ENCODE data around the gene CRACR2A. TPM values are rescaled to one million over a fixed set of nuclear protein-coding genes. Genes with fewer than 3 reads are reported as not detected.

CRACR2A gene
- total RNA-seq, 2 experiments from 2014 or later = 28.2 to 31.1 TPM

- BruUV-seq (replicated peaks) = no TSS peak
- H3K4me3 ChIP-seq (ENCODE audit: low read depth, low read length, poor library complexity, severe bottlenecking) = no peak overlapping the region
- CTCF ChIA-PET (ENCODE audit: unreplicated experiment) = no interaction called here
These were observed 145.7 kb downstream of the CRACR2A start for GRCh38 chr12:3607039-3607720.

GRCh38 chr12:3606128-3606527 lies 146.8 kb downstream of the CRACR2A start:
- ChIA-PET POLR2A (interaction anchor here (1.0 kb wide), 1 partner anchor 15 kb away, joined by 3 read pairs; no protein-coding TSS in a partner anchor), CTCF (ENCODE audit: unreplicated experiment) (no interaction called here)
- no peak for TF ChIP-seq EZH2phosphoT487 (IDR thresholded peaks at IDR 0.05; ENCODE audit: borderline replicate concordance, low read depth, low read length)
- TF ChIP-seq CTCF (conservative IDR thresholded peaks at IDR 0.05; ENCODE audit: low read length) = no peak

More at GRCh38 chr12:3607039-3607720, 145.7 kb downstream of the CRACR2A start:
- intact Hi-C loops (cut with micrococcal nuclease; ENCODE audit: unreplicated experiment) = no loop called here
- H3K9me2 ChIP-seq (ENCODE audit: insufficient read depth, low read length) = no peaks in the 10 kb centered on the region
- POLR2A ChIA-PET = interaction anchor here (0.6 to 0.7 kb wide), 2 partner anchors 31 to 283 kb away, joined by 3 read pairs; no protein-coding TSS in a partner anchor
- no peaks in the 10 kb centered on the region for H3K79me2 ChIP-seq (ENCODE audit: insufficient read depth, low read depth, low read length)
- H3K36me3 ChIP-seq (ENCODE audit: insufficient read depth, low read length) = peaks cover 3% of the 10 kb centered on the region; the same call in 1 of the 2 replicates
- H3K27ac ChIP-seq (ENCODE audit: low read depth, low read length, poor library complexity, severe bottlenecking) = no peak overlapping the region
- no peak overlapping the region for H2AFZ ChIP-seq (ENCODE audit: low read length)
- TF ChIP-seq CTCF (conservative IDR thresholded peaks at IDR 0.05; ENCODE audit: low read length) = no peak
- no peak for TF ChIP-seq EZH2phosphoT487 (IDR thresholded peaks at IDR 0.05; ENCODE audit: borderline replicate concordance, low read depth, low read length)
- no peaks in the 10 kb centered on the region for H4K20me1 ChIP-seq (ENCODE audit: insufficient read depth, low read length)
- DNase-seq (ENCODE audit: low spot score) = no peak
- H3K4me1 ChIP-seq (ENCODE audit: insufficient read depth, low read length, poor library complexity, severe bottlenecking) = no peaks in the 10 kb centered on the region
- no peaks in the 10 kb centered on the region for H3K9me3 ChIP-seq (ENCODE audit: low read length)
- no peak overlapping the region for H3K4me2 ChIP-seq (ENCODE audit: low read length)

GRCh38 chr12:3605692-3606091 lies 147.2 kb downstream of the CRACR2A start:
- no TSS peak for BruUV-seq (replicated peaks)

More at GRCh38 chr12:3606128-3606527, 146.8 kb downstream of the CRACR2A start:
- intact Hi-C loops (cut with micrococcal nuclease; ENCODE audit: unreplicated experiment) = no loop called here
- peaks cover 3% of the 10 kb centered on the region; the same call in 1 of the 2 replicates for H3K36me3 ChIP-seq (ENCODE audit: insufficient read depth, low read length)
- no peaks in the 10 kb centered on the region for H3K4me1 ChIP-seq (ENCODE audit: insufficient read depth, low read length, poor library complexity, severe bottlenecking)
- H3K4me3 ChIP-seq (ENCODE audit: low read depth, low read length, poor library complexity, severe bottlenecking) = no peak overlapping the region
- H3K4me2 ChIP-seq (ENCODE audit: low read length) = no peak overlapping the region
- no peaks in the 10 kb centered on the region for H3K79me2 ChIP-seq (ENCODE audit: insufficient read depth, low read depth, low read length)
- no peak overlapping the region for H3K27ac ChIP-seq (ENCODE audit: low read depth, low read length, poor library complexity, severe bottlenecking)
- BruUV-seq (replicated peaks) = no TSS peak
- no peaks in the 10 kb centered on the region for H3K9me3 ChIP-seq (ENCODE audit: low read length)
- DNase-seq (ENCODE audit: low spot score) = no peak
- H2AFZ ChIP-seq (ENCODE audit: low read length) = no peak overlapping the region
- H3K9me2 ChIP-seq (ENCODE audit: insufficient read depth, low read length) = no peaks in the 10 kb centered on the region
- H4K20me1 ChIP-seq (ENCODE audit: insufficient read depth, low read length) = no peaks in the 10 kb centered on the region

More at GRCh38 chr12:3605692-3606091, 147.2 kb downstream of the CRACR2A start:
- Histone ChIP-seq H3K9me2 (ENCODE audit: insufficient read depth, low read length) (no peaks in the 10 kb centered on the region), H3K36me3 (ENCODE audit: insufficient read depth, low read length) (peaks cover 3% of the 10 kb centered on the region; the same call in 1 of the 2 replicates), H3K4me3 (ENCODE audit: low read depth, low read length, poor library complexity, severe bottlenecking) (no peak overlapping the region), H3K9me3 (ENCODE audit: low read length) (no peaks in the 10 kb centered on the region), H4K20me1 (ENCODE audit: insufficient read depth, low read length) (no peaks in the 10 kb centered on the region), H3K79me2 (ENCODE audit: insufficient read depth, low read depth, low read length) (no peaks in the 10 kb centered on the region), H2AFZ (ENCODE audit: low read length) (no peak overlapping the region), H3K27ac (ENCODE audit: low read depth, low read length, poor library complexity, severe bottlenecking) (no peak overlapping the region), H3K4me2 (ENCODE audit: low read length) (no peak overlapping the region), H3K4me1 (ENCODE audit: insufficient read depth, low read length, poor library complexity, severe bottlenecking) (no peaks in the 10 kb centered on the region)
- intact Hi-C loops (cut with micrococcal nuclease; ENCODE audit: unreplicated experiment) = no loop called here
- ChIA-PET CTCF (ENCODE audit: unreplicated experiment) (no interaction called here), POLR2A (interaction anchor here (1.0 kb wide), 1 partner anchor 16 kb away, joined by 3 read pairs; no protein-coding TSS in a partner anchor)
- TF ChIP-seq CTCF (conservative IDR thresholded peaks at IDR 0.05; ENCODE audit: low read length) (no peak), EZH2phosphoT487 (IDR thresholded peaks at IDR 0.05; ENCODE audit: borderline replicate concordance, low read depth, low read length) (no peak)
- no peak for DNase-seq (ENCODE audit: low spot score)
